Activated CD8-positive, alpha-beta T cell treated with anti-CD3 and anti-CD28 coated beads for 36 hours (primary cell): ENCODE results near the gene CLDN6. TPM values are rescaled to one million over a fixed set of nuclear protein-coding genes. Genes with fewer than 3 reads are reported as not detected.
A peak's percentile ranks its signal among the peaks of the same experiment; 100 is the strongest.

ENCODE experiments used
- ATAC-seq: fragments of 200-7000 bp; cut with Tn5 transposase; one replicate; pipeline ENCODE4 v1.10.0; 2021; ENCODE audit warnings: mild to moderate bottlenecking, moderate library complexity
- CTCF ChIA-PET: fragments of 350-600 bp; sonication (Branson Sonifier 250); formaldehyde crosslinking; loops from one replicate; lab custom pipeline; 2021; ENCODE audit warnings: antibody characterized with exemption; lab: Charles Lee
- POLR2A ChIA-PET: fragments of 350-600 bp; sonication (Branson Sonifier 250); formaldehyde crosslinking; loops from one replicate; lab custom pipeline; 2021; ENCODE audit warnings: antibody characterized with exemption; lab: Charles Lee
- DNase-seq: peaks from one replicate; pipeline ENCODE4 v3.0.0-alpha.2; 2020
- H3K27ac Mint-ChIP-seq: one replicate; pipeline ENCODE4 v1.8.0; 2021; ENCODE audit warnings: mild to moderate bottlenecking, mixed read lengths
- H3K27me3 Mint-ChIP-seq: one replicate; pipeline ENCODE4 v1.8.0; 2021; ENCODE audit warnings: mixed read lengths
- H3K36me3 Mint-ChIP-seq: one replicate; pipeline ENCODE4 v1.8.0; 2021; ENCODE audit warnings: low read depth, mixed read lengths
- H3K4me1 Mint-ChIP-seq: one replicate; pipeline ENCODE4 v1.8.0; 2021; ENCODE audit warnings: low read depth, mixed read lengths
- H3K4me3 Mint-ChIP-seq: one replicate; pipeline ENCODE4 v1.8.0; 2021; ENCODE audit warnings: mild to moderate bottlenecking, moderate library complexity, mixed read lengths
- H3K9me3 Mint-ChIP-seq: one replicate; pipeline ENCODE4 v1.8.0; 2021; ENCODE audit warnings: mixed read lengths
- CTCF ChIP-seq: fragments of 200-600 bp; IDR thresholded peaks from one replicate; pipeline ENCODE4 v1.8.0; 2022; ENCODE audit warnings: antibody characterized with exemption, mild to moderate bottlenecking
- intact Hi-C: fragments of 100-400 bp; cut with micrococcal nuclease; formaldehyde crosslinking; loops from one replicate; pipeline ENCODE4 v1.10.0; 2022
- total RNA-seq, 2 experiments: library from RNA; stranded (reverse); gene quantifications; one replicate each; pipeline ENCODE4 v1.2.3, GENCODE V29; 2021

The CLDN6 gene
- total RNA-seq, 2 experiments from 2014 or later: not detected

GRCh38 chr16:3003582-3004270, 14.3 kb downstream of the CLDN6 start:
- DNase-seq (peak; percentile 98), ATAC-seq (peak; percentile 99)
- H3K27ac Mint-ChIP-seq: no peak overlapping the region
- POLR2A ChIA-PET: interaction anchor here (1.4 kb wide), 1 partner anchor 17 kb away, joined by 5 read pairs; the partner anchor contains the start of gene TNFRSF12A
- no peak overlapping the region for H3K4me3 Mint-ChIP-seq
- no peaks in the 10 kb centered on the region for H3K36me3 Mint-ChIP-seq
- CTCF ChIA-PET: interaction anchor here (0.6 to 5.8 kb wide), 13 partner anchors 9 to 192 kb away, joined by 3 to 85 read pairs (median 4); partner anchors contain the start of genes CLDN6, HCFC1R1, THOC6 and TNFRSF12A
- TF ChIP-seq CTCF: peak; percentile 59
- H3K27me3 Mint-ChIP-seq: peaks cover 5% of the 10 kb centered on the region
- H3K4me1 Mint-ChIP-seq: peaks cover 19% of the 10 kb centered on the region
- H3K9me3 Mint-ChIP-seq: no peaks in the 10 kb centered on the region
- intact Hi-C loops: no loop called here

- no peaks in the 10 kb centered on the region for H3K9me3 Mint-ChIP-seq
- CTCF ChIA-PET: interaction anchor here (1.5 to 5.8 kb wide), 3 partner anchors 28 to 128 kb away, joined by 3 to 85 read pairs (median 5); no protein-coding TSS in a partner anchor
- no peak for ATAC-seq
- intact Hi-C loops: no loop called here
- peaks cover 3% of the 10 kb centered on the region for H3K27me3 Mint-ChIP-seq
- TF ChIP-seq CTCF: no peak
- H3K4me3 Mint-ChIP-seq: no peak overlapping the region
- H3K4me1 Mint-ChIP-seq: no peaks in the 10 kb centered on the region
- POLR2A ChIA-PET: interaction anchor here (0.8 to 1.1 kb wide), 3 partner anchors 29 to 116 kb away, joined by 3 to 4 read pairs (median 4); no protein-coding TSS in a partner anchor
- no peak for DNase-seq
- no peaks in the 10 kb centered on the region for H3K36me3 Mint-ChIP-seq
- no peak overlapping the region for H3K27ac Mint-ChIP-seq
Measured at GRCh38 chr16:3001316-3001715, 16.7 kb downstream of the CLDN6 start.

DNA sequence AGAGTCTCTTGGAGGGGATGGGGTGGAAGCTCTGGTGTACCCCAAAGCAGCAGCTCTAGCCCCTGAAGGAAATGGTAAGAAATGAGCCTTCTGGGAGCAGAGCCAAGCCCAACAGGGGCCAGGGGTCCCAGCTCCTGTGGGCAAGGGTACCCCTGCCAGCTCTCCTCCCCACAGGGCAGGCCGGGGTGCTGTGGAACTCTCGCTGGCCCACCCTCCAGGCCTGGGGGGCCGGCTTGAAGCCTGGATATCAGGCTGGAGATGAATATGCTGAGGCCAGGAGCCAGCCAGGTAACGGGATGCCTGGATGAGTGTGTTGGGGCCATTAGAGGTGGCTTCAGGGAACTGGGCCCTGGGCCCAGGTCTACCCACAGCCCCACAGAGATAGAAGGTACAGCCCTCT, 17.4 kb downstream of the CLDN6 start:
- H3K27ac Mint-ChIP-seq: no peak overlapping the region
- H3K36me3 Mint-ChIP-seq: no peaks in the 10 kb centered on the region
- H3K4me1 Mint-ChIP-seq: no peaks in the 10 kb centered on the region
- ATAC-seq (no peak), DNase-seq (no peak)
- H3K9me3 Mint-ChIP-seq: no peaks in the 10 kb centered on the region
- peaks cover 3% of the 10 kb centered on the region for H3K27me3 Mint-ChIP-seq
- H3K4me3 Mint-ChIP-seq: no peak overlapping the region
- TF ChIP-seq CTCF: no peak
- intact Hi-C loops: no loop called here
- CTCF ChIA-PET: interaction anchor here (5.8 kb wide), 1 partner anchor 29 kb away, joined by 85 read pairs; no protein-coding TSS in a partner anchor
- POLR2A ChIA-PET: interaction anchor here (0.6 to 1.1 kb wide), 4 partner anchors 21 to 51 kb away, joined by 3 to 4 read pairs (median 3); no protein-coding TSS in a partner anchor

DNA sequence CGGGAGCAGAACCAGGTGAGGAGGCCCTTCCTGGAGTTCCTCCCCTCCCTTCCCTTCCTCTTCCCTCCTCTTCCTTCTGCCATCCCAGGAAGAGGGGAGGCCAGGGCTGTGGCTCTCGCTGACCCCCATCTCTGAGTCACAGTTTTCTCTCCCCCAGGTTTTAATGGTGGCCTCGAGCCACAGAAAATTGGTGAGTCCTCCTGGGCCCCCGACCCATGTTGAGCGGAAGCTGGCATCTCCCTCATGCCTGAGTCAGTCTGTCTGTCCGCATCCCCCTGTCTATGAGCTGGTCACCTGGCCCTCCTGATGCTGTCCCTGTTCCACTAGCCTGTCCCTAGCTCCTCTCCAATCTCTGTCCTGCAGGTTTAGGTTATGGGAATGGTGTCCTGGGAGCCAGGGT, 18.1 kb downstream of the CLDN6 start:
- DNase-seq (no peak), ATAC-seq (no peak)
- ChIA-PET CTCF (interaction anchor here (5.8 kb wide), 1 partner anchor 29 kb away, joined by 85 read pairs; no protein-coding TSS in a partner anchor), POLR2A (interaction anchor here (0.6 to 1.0 kb wide), 2 partner anchors 20 to 52 kb away, joined by 3 read pairs; no protein-coding TSS in a partner anchor)
- intact Hi-C loops: no loop called here
- H3K4me3 Mint-ChIP-seq: no peak overlapping the region
- H3K27ac Mint-ChIP-seq: no peak overlapping the region
- no peaks in the 10 kb centered on the region for H3K4me1 Mint-ChIP-seq
- no peak for TF ChIP-seq CTCF
- H3K9me3 Mint-ChIP-seq: no peaks in the 10 kb centered on the region
- H3K27me3 Mint-ChIP-seq: peaks cover 3% of the 10 kb centered on the region
- H3K36me3 Mint-ChIP-seq: no peaks in the 10 kb centered on the region

DNA sequence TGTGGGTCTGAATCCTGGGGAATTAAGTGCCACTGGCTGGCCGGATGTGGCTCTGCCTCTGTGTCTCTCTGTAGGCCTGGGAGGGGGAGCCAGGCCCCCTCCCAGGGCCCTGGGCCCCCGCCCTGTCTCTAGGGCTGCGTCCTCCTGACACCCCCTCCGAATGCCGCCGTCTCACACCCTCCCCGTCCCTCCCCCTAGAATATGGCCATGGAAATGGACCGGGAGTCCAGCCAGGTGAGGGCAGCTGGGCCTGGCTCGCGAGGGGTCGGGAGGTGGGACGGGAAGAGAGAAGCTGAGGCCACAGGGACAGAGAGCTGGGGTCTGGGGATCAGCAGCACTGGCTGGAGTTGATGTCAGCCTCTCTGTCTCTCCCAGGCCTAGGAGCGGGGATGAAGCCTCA, 21.7 kb downstream of the CLDN6 start:
- ATAC-seq: no peak
- POLR2A ChIA-PET: no interaction called here
- no peak for DNase-seq
- H3K4me1 Mint-ChIP-seq: no peaks in the 10 kb centered on the region
- TF ChIP-seq CTCF: no peak
- H3K9me3 Mint-ChIP-seq: no peaks in the 10 kb centered on the region
- no peaks in the 10 kb centered on the region for H3K36me3 Mint-ChIP-seq
- H3K27me3 Mint-ChIP-seq: no peaks in the 10 kb centered on the region
- intact Hi-C loops: no loop called here
- no peak overlapping the region for H3K27ac Mint-ChIP-seq
- CTCF ChIA-PET: interaction anchor here (1.0 kb wide), 1 partner anchor 32 kb away, joined by 3 read pairs; no protein-coding TSS in a partner anchor
- no peak overlapping the region for H3K4me3 Mint-ChIP-seq
